ENCODE results near the gene CLCN6.

GRCh38 chr1:11800391-11800755 lies 5.6 kb upstream of the CLCN6 start:
- no peak for TF ChIP-seq CREB1 (IDR thresholded peaks at IDR 0.05; ENCODE audit: low read depth)
- TF ChIP-seq NRF1 (conservative IDR thresholded peaks at IDR 0.05; ENCODE audit: low read depth, low read length) = no peak
- no peak for TF ChIP-seq ZZZ3 (IDR thresholded peaks at IDR 0.05; ENCODE audit: control insufficient read depth, insufficient read length, low read depth)
- TF ChIP-seq BHLHE40 (IDR thresholded peaks at IDR 0.05; ENCODE audit: borderline replicate concordance in 1 of 2, low read depth in 2 of 2, low read length in 1 of 2) = no peak
- TF ChIP-seq ESRRA (IDR thresholded peaks at IDR 0.05; ENCODE audit: low read length) = no peak
- no peak for TF ChIP-seq NFIC (IDR thresholded peaks at IDR 0.05; ENCODE audit: low read depth, low read length)
